PC-9 (cell line): ENCODE data around the gene NISCH.

Experiments
- CTCF ChIP-seq: fragments of 200-600 bp; sonication (generic); conservative IDR thresholded peaks from 2 replicates; pipeline ENCODE4 v1.6.1; 2017; ENCODE audit warnings: mixed run types, antibody characterized with exemption, mild to moderate bottlenecking, moderate library complexity
- EZH2 ChIP-seq: fragments of 200-600 bp; sonication (generic); IDR thresholded peaks from 2 replicates; pipeline ENCODE4 v1.8.0; 2017; ENCODE audit warnings: antibody characterized with exemption, low read depth

- TF ChIP-seq CTCF = no peak
- no peak for TF ChIP-seq EZH2
These were observed 59.2 kb downstream of the NISCH start for GRCh38 chr3:52514576-52514975.
